Measurements from ENCODE around the gene SLC24A4. TPM values are rescaled to one million over a fixed set of nuclear protein-coding genes. Genes with fewer than 3 reads are reported as not detected.

SLC24A4 gene
- total and polyA plus RNA-seq, 2 donors = 0.66 to 0.80 TPM

DNA sequence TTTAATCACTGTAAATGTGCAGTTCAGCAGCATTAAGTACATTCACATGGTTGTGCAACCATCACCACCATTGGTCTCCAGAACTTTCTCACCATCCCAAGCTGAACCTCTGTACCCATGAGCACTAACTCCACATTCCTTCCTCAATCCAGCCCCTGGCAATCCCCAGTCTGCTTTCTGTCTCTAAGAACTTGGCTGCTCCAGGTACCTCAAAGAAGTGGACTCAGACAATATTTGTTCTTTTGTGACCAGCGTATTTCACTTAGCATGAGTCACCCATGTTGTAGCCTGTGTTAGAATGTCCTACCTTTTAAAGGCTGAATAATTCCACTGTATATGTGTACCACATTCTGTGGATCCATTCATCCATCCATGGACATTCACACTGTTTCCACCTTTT, 64.6 kb downstream of the SLC24A4 start:
- Histone ChIP-seq H3K4me1 (ENCODE audit: control insufficient read depth in 2 of 2, insufficient read depth in 2 of 2, low read length in 2 of 2) (peaks cover 0 to 15% of the 10 kb centered on the region in 2 donors), H3K27me3 (ENCODE audit: control insufficient read depth in 2 of 2, insufficient read depth in 1 of 2, low read length in 1 of 2) (peaks cover 0 to 2% of the 10 kb centered on the region in 2 donors), H3K36me3 (ENCODE audit: control insufficient read depth in 2 of 2, insufficient read depth in 2 of 2, low read length in 1 of 2) (no peaks in the 10 kb centered on the region), H3K4me3 (ENCODE audit: low read length in 2 of 2) (no peak overlapping the region), H3K27ac (ENCODE audit: low read depth in 1 of 2, low read length in 1 of 2) (no peak overlapping the region), H3K9me3 (ENCODE audit: control insufficient read depth in 2 of 2, insufficient read depth in 1 of 2, low read length in 1 of 2) (no peaks in the 10 kb centered on the region)
- DNase-seq (ENCODE audit: low read depth in 6 of 9, low spot score in 9 of 9) = no peak
- whole genome bisulfite sequencing = 97% methylated on average over 1 of the region's 1 CpG

DNA sequence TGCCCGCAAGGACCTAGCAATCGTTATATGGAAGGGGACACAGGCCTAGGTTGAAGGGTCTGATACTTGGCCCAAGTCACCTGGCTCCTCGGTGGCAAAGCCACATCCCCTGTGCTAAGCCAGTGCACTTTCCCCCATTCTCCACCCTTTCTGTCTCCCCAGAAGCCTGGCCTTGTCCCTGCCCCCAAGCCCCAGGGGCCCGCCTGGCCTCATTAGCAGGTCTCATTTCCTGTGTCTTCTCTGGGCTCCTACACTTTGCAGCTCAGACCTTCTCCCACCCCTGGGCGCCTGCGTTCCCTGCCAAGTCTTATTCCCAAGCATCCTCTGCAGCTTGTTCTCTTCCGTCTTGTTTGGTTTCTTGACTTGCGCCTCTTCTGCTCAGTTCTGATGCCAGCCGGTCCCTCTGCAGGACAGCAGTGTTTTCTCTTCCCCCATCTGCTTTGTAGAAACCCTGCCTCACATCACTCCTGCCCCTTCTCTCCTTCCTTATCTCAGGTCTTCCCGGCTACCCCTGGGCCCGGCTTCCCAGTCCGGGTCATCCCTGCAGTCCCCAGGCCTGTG, 66.7 kb downstream of the SLC24A4 start:
- H3K27ac ChIP-seq (ENCODE audit: low read depth in 1 of 2, low read length in 1 of 2) = no peak overlapping the region

DNA sequence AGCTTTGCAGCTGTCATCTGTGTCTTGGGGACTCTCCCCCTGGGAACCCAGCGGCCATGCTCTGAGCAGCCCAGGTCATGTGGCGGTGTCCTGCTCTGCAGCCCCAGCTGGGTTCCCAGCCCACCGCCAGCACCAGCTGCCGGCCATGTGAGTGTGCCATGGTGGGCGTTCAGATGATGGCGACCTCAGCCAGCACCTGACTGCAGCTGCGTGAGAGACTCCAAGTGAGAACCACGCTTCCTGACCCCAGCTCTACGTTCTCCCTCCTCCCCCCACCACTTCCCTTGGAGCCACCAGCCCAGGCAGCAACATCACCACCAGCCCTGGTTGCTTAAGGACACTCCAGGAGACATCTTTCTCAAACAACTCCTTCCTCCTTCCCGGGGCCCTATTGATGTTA, 68.8 kb downstream of the SLC24A4 start:
- H3K36me3 ChIP-seq (ENCODE audit: control insufficient read depth in 2 of 2, insufficient read depth in 2 of 2, low read length in 1 of 2) = no peaks in the 10 kb centered on the region
- no peak overlapping the region for H3K27ac ChIP-seq (ENCODE audit: low read depth in 1 of 2, low read length in 1 of 2)
- H3K4me3 ChIP-seq (ENCODE audit: low read length in 2 of 2) = no peak overlapping the region
- WGBS = 50% methylated on average over 10 of the region's 10 CpGs
- peak in 1 of 9 donors; percentile 18 for DNase-seq (ENCODE audit: low read depth in 6 of 9, low spot score in 9 of 9)
- H3K4me1 ChIP-seq (ENCODE audit: control insufficient read depth in 2 of 2, insufficient read depth in 2 of 2, low read length in 2 of 2) = peaks cover 0 to 15% of the 10 kb centered on the region in 2 donors
- no peaks in the 10 kb centered on the region for H3K9me3 ChIP-seq (ENCODE audit: control insufficient read depth in 2 of 2, insufficient read depth in 1 of 2, low read length in 1 of 2)
- no peaks in the 10 kb centered on the region for H3K27me3 ChIP-seq (ENCODE audit: control insufficient read depth in 2 of 2, insufficient read depth in 1 of 2, low read length in 1 of 2)

More for the DNA sequence above, 66.7 kb downstream of the SLC24A4 start:
- no peaks in the 10 kb centered on the region for H3K9me3 ChIP-seq (ENCODE audit: control insufficient read depth in 2 of 2, insufficient read depth in 1 of 2, low read length in 1 of 2)
- peaks cover 0 to 15% of the 10 kb centered on the region in 2 donors for H3K4me1 ChIP-seq (ENCODE audit: control insufficient read depth in 2 of 2, insufficient read depth in 2 of 2, low read length in 2 of 2)
- H3K36me3 ChIP-seq (ENCODE audit: control insufficient read depth in 2 of 2, insufficient read depth in 2 of 2, low read length in 1 of 2) = no peaks in the 10 kb centered on the region
- WGBS = 90% methylated on average over 12 of the region's 12 CpGs
- H3K27me3 ChIP-seq (ENCODE audit: control insufficient read depth in 2 of 2, insufficient read depth in 1 of 2, low read length in 1 of 2) = no peaks in the 10 kb centered on the region
- DNase-seq (ENCODE audit: low read depth in 6 of 9, low spot score in 9 of 9) = peak in 1 of 9 donors; percentile 13
- H3K4me3 ChIP-seq (ENCODE audit: low read length in 2 of 2) = no peak overlapping the region

DNA sequence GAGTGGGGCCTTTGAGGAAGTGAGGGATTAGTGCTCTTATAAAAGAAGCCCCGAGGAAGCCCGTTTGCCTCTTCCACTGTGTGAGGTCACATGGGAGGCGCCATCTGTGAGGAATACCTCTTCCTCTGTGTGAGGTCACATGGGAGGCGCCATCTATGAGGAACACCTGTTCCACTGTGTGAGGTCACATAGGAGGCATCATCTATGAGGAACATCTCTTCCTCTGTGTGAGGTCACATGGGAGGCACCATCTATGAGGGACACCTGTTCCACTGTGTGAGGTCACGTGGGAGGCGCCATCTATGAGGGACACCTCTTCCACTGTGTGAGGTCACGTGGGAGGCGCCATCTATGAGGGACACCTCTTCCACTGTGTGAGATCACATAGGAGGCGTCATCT, 69.7 kb downstream of the SLC24A4 start:
- Histone ChIP-seq H3K4me1 (ENCODE audit: control insufficient read depth in 2 of 2, insufficient read depth in 2 of 2, low read length in 2 of 2) (peaks cover 0 to 15% of the 10 kb centered on the region in 2 donors), H3K36me3 (ENCODE audit: control insufficient read depth in 2 of 2, insufficient read depth in 2 of 2, low read length in 1 of 2) (no peaks in the 10 kb centered on the region), H3K4me3 (ENCODE audit: low read length in 2 of 2) (no peak overlapping the region), H3K27ac (ENCODE audit: low read depth in 1 of 2, low read length in 1 of 2) (no peak overlapping the region), H3K9me3 (ENCODE audit: control insufficient read depth in 2 of 2, insufficient read depth in 1 of 2, low read length in 1 of 2) (no peaks in the 10 kb centered on the region), H3K27me3 (ENCODE audit: control insufficient read depth in 2 of 2, insufficient read depth in 1 of 2, low read length in 1 of 2) (peaks cover 0 to 4% of the 10 kb centered on the region in 2 donors)
- 84% methylated on average over 9 of the region's 9 CpGs for WGBS
- no peak for DNase-seq (ENCODE audit: low read depth in 6 of 9, low spot score in 9 of 9)

DNA sequence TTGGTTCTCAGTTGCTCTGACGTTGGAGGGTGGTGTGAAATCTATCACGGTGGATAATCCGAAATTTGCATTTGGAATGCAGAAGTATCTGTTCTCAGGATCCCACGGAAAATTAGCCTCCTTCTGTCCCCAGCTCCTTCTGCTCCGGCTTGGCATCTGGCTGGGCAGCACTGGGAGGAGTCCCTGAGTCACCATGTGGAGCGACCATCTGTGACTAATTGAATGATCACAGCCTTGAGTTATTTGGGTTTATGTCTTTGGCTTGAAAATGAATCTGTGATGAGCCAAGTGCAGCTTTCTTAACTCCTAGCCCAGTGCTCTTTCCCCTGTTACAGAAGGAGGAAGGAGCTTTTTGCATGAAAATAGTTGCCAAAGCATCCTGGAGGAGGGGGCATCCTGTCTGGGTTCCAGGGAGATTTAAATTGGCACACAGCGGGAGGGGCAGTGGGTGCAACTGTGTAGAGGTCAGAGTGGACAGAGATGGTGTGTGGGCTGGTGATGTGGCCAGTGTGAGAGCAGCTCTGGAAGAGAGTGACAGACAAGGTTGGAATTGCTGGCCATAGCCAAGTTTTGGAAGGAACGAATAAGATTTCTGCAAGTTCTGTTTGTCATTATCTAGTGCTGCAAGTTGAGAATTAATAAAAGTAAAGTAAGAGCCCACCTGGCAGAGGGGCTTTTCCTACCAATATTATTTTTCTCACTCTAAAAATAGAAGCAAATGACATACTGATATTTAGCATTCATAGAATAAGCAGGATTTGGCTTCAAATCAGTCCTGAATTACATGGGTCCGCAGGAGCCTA, 74.4 kb downstream of the SLC24A4 start:
- Histone ChIP-seq H3K4me1 (ENCODE audit: control insufficient read depth in 2 of 2, insufficient read depth in 2 of 2, low read length in 2 of 2) (no peaks in the 10 kb centered on the region), H3K27me3 (ENCODE audit: control insufficient read depth in 2 of 2, insufficient read depth in 1 of 2, low read length in 1 of 2) (peaks cover 0 to 12% of the 10 kb centered on the region in 2 donors), H3K4me3 (ENCODE audit: low read length in 2 of 2) (no peak overlapping the region), H3K27ac (ENCODE audit: low read depth in 1 of 2, low read length in 1 of 2) (no peak overlapping the region), H3K36me3 (ENCODE audit: control insufficient read depth in 2 of 2, insufficient read depth in 2 of 2, low read length in 1 of 2) (no peaks in the 10 kb centered on the region), H3K9me3 (ENCODE audit: control insufficient read depth in 2 of 2, insufficient read depth in 1 of 2, low read length in 1 of 2) (no peaks in the 10 kb centered on the region)
- DNase-seq (ENCODE audit: low read depth in 6 of 9, low spot score in 9 of 9) = no peak
- 75% methylated on average over 9 of the region's 9 CpGs for WGBS

DNA sequence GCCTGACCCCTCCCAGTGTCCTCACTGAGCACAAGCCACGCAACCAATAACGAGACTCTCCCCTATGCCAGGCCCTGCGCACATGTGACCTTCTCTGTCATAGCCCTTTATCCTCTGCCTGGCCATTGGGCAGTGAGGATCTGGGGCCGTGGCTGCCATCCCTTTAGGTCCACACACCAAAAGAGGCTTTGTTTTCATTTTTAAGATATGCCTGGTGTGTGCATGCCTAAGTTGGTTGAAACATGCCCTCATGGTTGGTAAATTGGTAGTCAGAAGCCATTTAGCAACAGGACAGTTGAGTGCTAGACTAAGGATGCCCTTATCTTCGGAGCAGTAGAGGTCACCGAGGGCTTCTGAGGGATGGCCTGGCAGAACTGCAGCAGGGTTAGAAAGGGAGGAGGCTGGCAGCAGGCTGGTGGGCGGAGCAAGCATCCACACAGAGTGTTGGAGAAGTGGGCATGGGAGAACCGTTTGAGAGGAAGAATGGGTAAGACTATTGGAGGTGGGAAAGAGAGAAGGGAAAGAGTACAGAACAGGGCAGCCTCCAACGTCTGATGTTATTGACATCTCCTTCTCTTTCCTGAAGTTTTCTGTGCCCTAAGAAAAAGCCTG, 75.1 kb downstream of the SLC24A4 start:
- no peak overlapping the region for H3K27ac ChIP-seq (ENCODE audit: low read depth in 1 of 2, low read length in 1 of 2)
- DNase-seq (ENCODE audit: low read depth in 6 of 9, low spot score in 9 of 9) = no peak

DNA sequence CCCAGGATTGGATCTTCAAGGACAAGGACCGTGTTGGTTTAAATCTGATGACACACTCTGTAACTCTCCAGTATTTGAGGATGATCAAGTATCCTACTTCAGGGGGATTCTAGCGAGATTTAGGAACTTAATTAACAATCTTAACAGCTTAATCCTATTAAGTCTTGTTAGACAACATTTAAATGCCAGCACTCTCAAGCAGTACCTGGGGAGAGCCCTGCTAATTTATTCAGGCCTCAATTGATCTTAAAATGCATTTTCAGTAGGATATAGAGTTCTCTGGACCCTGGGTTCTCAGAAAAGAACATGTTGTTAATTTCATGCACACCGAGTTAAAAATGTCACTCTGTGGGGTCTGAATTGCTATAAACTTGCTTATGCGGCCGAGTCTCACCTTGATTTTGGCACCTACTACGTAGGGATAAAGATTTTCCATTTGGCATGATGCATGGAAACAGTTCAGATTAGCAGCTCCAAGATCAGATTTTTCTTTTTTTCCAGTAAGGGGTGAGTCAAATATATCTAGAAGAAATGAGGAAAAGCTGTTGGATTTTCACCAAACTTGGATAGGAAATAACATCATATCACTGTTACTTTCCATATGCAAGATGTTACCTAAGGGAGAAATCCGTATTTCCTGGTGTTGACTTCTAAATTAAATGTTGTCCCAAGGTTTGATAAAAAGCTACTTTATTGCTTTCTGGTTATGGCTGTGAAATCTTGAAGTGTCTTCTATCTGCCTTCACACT, 76.1 kb downstream of the SLC24A4 start:
- Histone ChIP-seq H3K4me1 (ENCODE audit: control insufficient read depth in 2 of 2, insufficient read depth in 2 of 2, low read length in 2 of 2) (no peaks in the 10 kb centered on the region), H3K9me3 (ENCODE audit: control insufficient read depth in 2 of 2, insufficient read depth in 1 of 2, low read length in 1 of 2) (peaks cover 0 to 5% of the 10 kb centered on the region in 2 donors), H3K27me3 (ENCODE audit: control insufficient read depth in 2 of 2, insufficient read depth in 1 of 2, low read length in 1 of 2) (peaks cover 0 to 12% of the 10 kb centered on the region in 2 donors), H3K4me3 (ENCODE audit: low read length in 2 of 2) (no peak overlapping the region), H3K27ac (ENCODE audit: low read depth in 1 of 2, low read length in 1 of 2) (no peak overlapping the region), H3K36me3 (ENCODE audit: control insufficient read depth in 2 of 2, insufficient read depth in 2 of 2, low read length in 1 of 2) (no peaks in the 10 kb centered on the region)
- WGBS = 96% methylated on average over 7 of the region's 7 CpGs
- no peak for DNase-seq (ENCODE audit: low read depth in 6 of 9, low spot score in 9 of 9)

More for the DNA sequence above, 75.1 kb downstream of the SLC24A4 start:
- peaks cover 0 to 4% of the 10 kb centered on the region in 2 donors for H3K9me3 ChIP-seq (ENCODE audit: control insufficient read depth in 2 of 2, insufficient read depth in 1 of 2, low read length in 1 of 2)
- H3K27me3 ChIP-seq (ENCODE audit: control insufficient read depth in 2 of 2, insufficient read depth in 1 of 2, low read length in 1 of 2) = peaks cover 0 to 12% of the 10 kb centered on the region in 2 donors
- WGBS = 88% methylated on average over 9 of the region's 9 CpGs
- H3K36me3 ChIP-seq (ENCODE audit: control insufficient read depth in 2 of 2, insufficient read depth in 2 of 2, low read length in 1 of 2) = no peaks in the 10 kb centered on the region
- no peaks in the 10 kb centered on the region for H3K4me1 ChIP-seq (ENCODE audit: control insufficient read depth in 2 of 2, insufficient read depth in 2 of 2, low read length in 2 of 2)
- H3K4me3 ChIP-seq (ENCODE audit: low read length in 2 of 2) = no peak overlapping the region

DNA sequence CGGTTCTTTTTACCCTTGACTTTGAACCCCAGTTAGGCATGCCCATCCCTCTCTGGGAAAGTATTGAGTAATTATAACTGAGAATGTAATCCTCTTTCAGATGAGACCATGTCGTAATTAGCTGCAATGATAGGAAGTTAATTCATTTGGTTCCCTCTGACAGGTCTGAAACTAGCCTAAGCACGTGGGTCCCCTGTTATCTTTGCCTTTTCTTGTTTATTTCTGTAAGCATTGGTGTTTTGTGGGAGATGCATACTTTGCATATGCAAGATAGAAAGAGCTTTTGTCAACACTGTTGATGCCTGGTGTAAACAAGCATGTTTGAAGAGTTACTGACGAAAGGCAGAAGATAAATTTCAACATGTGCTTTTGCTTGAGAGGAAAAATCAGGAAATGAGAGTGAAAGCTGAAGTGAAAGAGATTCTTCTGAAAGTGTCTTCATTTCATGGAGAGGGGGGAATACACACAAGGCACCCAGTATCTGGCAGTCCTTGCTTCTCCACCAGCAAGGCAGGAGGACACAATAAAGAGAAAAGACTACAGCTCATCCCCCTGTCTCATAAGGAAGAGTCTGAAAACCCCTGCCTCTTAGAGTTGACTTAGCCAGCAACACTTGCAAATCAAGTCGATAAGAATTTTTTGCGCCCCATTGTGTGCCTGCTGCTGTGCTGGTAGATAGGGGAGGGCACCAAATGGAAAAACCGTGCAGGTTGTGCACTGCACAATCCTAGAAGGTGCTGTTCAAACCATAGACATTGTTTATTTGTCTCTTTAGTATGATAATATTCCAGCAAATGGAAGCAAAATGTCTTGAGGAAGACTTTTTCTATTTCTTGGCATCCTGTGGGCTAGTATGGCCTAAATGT, 77.8 kb downstream of the SLC24A4 start:
- Histone ChIP-seq H3K27ac (ENCODE audit: low read depth in 1 of 2, low read length in 1 of 2) (no peak overlapping the region), H3K4me1 (ENCODE audit: control insufficient read depth in 2 of 2, insufficient read depth in 2 of 2, low read length in 2 of 2) (no peaks in the 10 kb centered on the region), H3K27me3 (ENCODE audit: control insufficient read depth in 2 of 2, insufficient read depth in 1 of 2, low read length in 1 of 2) (peaks cover 0 to 12% of the 10 kb centered on the region in 2 donors), H3K36me3 (ENCODE audit: control insufficient read depth in 2 of 2, insufficient read depth in 2 of 2, low read length in 1 of 2) (no peaks in the 10 kb centered on the region), H3K4me3 (ENCODE audit: low read length in 2 of 2) (no peak overlapping the region), H3K9me3 (ENCODE audit: control insufficient read depth in 2 of 2, insufficient read depth in 1 of 2, low read length in 1 of 2) (peaks cover 0 to 5% of the 10 kb centered on the region in 2 donors)
- peak in 1 of 9 donors; percentile 28 for DNase-seq (ENCODE audit: low read depth in 6 of 9, low spot score in 9 of 9)
- WGBS = 89% methylated on average over 7 of the region's 7 CpGs
